ENCODE data around the gene DAB2IP.

DAB2IP gene

DNA sequence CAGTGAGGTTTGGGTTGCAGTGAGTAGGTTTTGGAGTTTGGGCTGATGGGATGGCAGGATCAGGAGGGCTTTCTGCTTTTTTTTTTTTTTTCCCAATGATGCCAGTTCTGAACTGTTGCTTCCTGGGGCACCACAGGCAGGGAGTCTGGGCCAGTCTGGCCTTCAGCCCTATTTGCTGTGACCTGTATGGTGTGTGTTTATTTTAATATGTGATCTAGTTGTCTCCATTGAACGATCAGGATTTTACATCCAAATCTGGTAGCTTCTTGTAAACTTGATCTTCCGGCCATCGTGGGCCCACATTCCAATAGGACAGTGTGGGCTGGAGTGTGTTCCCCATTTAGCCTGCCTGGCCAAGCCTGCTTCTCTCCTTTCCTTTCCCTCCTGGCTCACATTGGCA lies 25.8 kb upstream of the DAB2IP start:
- no CpG with 5 or more reads among the region's 3 CpGs for whole genome bisulfite sequencing (ENCODE audit: insufficient coverage, insufficient read length)
- no peaks in the 10 kb centered on the region for H3K36me3 ChIP-seq (ENCODE audit: control insufficient read depth, insufficient read depth, low read length)

DNA sequence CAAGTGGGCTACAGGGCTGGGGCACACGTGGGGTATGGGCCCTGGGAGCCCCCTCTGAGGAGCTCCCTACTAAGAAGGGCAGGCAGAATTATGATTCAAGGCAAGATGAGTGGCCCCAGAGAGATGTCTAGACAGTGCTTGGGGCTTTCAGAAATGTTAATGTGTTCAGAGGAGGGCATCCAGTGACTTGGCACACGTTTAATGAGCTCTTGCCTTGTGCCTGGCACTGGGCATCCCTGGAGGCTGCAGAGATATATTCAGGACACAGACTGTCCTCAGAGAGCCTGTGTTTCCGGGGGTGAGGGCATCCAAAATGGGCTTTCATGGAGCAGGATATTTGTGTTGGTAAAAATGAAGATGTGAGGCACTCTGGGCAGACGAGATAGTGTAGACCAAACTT lies 25.4 kb upstream of the DAB2IP start:
- Histone ChIP-seq H3K36me3 (ENCODE audit: control insufficient read depth, insufficient read depth, low read length) (no peaks in the 10 kb centered on the region), H3K9me3 (ENCODE audit: control insufficient read depth, insufficient read depth, low read length) (no peaks in the 10 kb centered on the region), H3K4me1 (ENCODE audit: control insufficient read depth, insufficient read depth, low read length) (no peaks in the 10 kb centered on the region), H3K4me3 (ENCODE audit: low read length) (no peak overlapping the region), H3K27ac (ENCODE audit: low read length) (no peak overlapping the region), H3K27me3 (ENCODE audit: control insufficient read depth, insufficient read depth, low read length) (no peaks in the 10 kb centered on the region)
- WGBS (ENCODE audit: insufficient coverage, insufficient read length), result no CpG with 5 or more reads among the region's 4 CpGs
- no peak for DNase-seq (ENCODE audit: low read depth, low spot score)

More for the DNA sequence above, 25.8 kb upstream of the DAB2IP start:
- Histone ChIP-seq H3K4me3 (ENCODE audit: low read length) (no peak overlapping the region), H3K27ac (ENCODE audit: low read length) (no peak overlapping the region), H3K4me1 (ENCODE audit: control insufficient read depth, insufficient read depth, low read length) (no peaks in the 10 kb centered on the region), H3K9me3 (ENCODE audit: control insufficient read depth, insufficient read depth, low read length) (no peaks in the 10 kb centered on the region), H3K27me3 (ENCODE audit: control insufficient read depth, insufficient read depth, low read length) (no peaks in the 10 kb centered on the region)
- no peak for DNase-seq (ENCODE audit: low read depth, low spot score)

DNA sequence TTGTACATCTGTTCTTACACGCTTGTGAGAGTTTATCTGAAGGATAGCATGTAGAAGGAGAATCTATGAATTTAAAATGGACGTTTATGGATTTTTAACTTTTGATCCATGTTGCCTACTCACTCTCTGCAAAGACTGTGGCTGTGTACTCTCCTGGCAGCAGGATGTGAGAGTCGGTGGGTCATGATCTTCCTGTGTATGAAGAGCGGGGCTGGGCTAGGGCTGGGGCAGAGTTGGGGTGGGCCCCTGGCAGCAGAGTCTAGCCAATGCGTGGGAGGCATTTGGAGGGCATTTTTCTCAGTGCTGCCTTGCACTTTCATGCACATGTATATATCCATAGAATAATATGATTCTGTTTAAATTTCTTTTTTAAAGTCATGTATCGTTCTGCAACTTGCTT lies 24.0 kb upstream of the DAB2IP start:
- no CpG with 5 or more reads among the region's 6 CpGs for WGBS (ENCODE audit: insufficient coverage, insufficient read length)
- no peaks in the 10 kb centered on the region for H3K27me3 ChIP-seq (ENCODE audit: control insufficient read depth, insufficient read depth, low read length)
- no peaks in the 10 kb centered on the region for H3K36me3 ChIP-seq (ENCODE audit: control insufficient read depth, insufficient read depth, low read length)
- no peaks in the 10 kb centered on the region for H3K9me3 ChIP-seq (ENCODE audit: control insufficient read depth, insufficient read depth, low read length)
- H3K4me1 ChIP-seq (ENCODE audit: control insufficient read depth, insufficient read depth, low read length), result no peaks in the 10 kb centered on the region
- no peak overlapping the region for H3K4me3 ChIP-seq (ENCODE audit: low read length)
- H3K27ac ChIP-seq (ENCODE audit: low read length), result no peak overlapping the region
- no peak for DNase-seq (ENCODE audit: low read depth, low spot score)

DNA sequence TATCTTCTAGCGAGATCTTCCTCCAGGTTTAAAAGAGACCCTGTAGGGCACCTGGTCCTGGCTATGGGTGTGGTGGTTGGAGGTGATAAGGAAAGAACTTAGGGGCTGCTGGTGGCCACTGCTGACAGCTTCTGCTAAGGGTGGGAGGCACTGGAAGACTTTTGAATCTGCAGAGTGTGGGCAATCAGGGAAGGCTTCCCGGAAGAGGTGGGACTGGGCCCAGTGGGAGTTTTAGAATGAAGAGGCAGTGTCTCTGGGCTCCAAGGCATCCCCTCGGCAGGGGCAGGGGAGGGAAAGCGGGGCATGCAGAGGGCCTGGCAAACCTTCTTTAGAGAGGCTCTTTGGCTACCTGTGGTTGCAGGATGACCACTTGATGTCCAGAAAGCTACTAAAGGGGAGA lies 23.0 kb upstream of the DAB2IP start:
- Histone ChIP-seq H3K36me3 (ENCODE audit: control insufficient read depth, insufficient read depth, low read length) (no peaks in the 10 kb centered on the region), H3K27ac (ENCODE audit: low read length) (no peak overlapping the region), H3K4me3 (ENCODE audit: low read length) (no peak overlapping the region), H3K27me3 (ENCODE audit: control insufficient read depth, insufficient read depth, low read length) (no peaks in the 10 kb centered on the region), H3K4me1 (ENCODE audit: control insufficient read depth, insufficient read depth, low read length) (no peaks in the 10 kb centered on the region), H3K9me3 (ENCODE audit: control insufficient read depth, insufficient read depth, low read length) (no peaks in the 10 kb centered on the region)
- no peak for DNase-seq (ENCODE audit: low read depth, low spot score)
- no CpG with 5 or more reads among the region's 4 CpGs for WGBS (ENCODE audit: insufficient coverage, insufficient read length)

DNA sequence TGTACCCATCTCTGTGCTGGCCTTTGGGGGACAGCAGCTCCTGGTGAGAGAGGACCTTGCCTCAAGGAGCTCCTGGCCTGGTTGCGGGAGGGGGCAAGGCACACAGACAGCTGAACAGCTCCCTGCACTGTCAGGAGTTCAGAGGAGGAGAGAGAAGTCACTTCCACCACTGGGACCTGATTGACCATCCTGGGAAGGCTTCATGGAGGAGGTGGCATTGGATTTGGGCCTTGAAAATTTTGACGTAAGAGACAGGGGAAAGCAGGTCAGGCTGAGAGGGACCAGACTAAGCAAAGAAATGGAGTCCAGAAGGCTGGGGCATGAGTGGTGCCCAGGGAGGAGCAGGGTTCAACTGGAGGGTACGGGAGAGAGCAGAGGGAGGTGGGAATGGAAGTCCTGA lies 20.3 kb upstream of the DAB2IP start:
- Histone ChIP-seq H3K9me3 (ENCODE audit: control insufficient read depth, insufficient read depth, low read length) (no peaks in the 10 kb centered on the region), H3K36me3 (ENCODE audit: control insufficient read depth, insufficient read depth, low read length) (no peaks in the 10 kb centered on the region), H3K27me3 (ENCODE audit: control insufficient read depth, insufficient read depth, low read length) (no peaks in the 10 kb centered on the region), H3K27ac (ENCODE audit: low read length) (no peak overlapping the region), H3K4me1 (ENCODE audit: control insufficient read depth, insufficient read depth, low read length) (peaks cover 3% of the 10 kb centered on the region; the same call in 1 of the 2 replicates), H3K4me3 (ENCODE audit: low read length) (no peak overlapping the region)
- WGBS (ENCODE audit: insufficient coverage, insufficient read length), result no CpG with 5 or more reads among the region's 3 CpGs
- DNase-seq (ENCODE audit: low read depth, low spot score), result no peak

DNA sequence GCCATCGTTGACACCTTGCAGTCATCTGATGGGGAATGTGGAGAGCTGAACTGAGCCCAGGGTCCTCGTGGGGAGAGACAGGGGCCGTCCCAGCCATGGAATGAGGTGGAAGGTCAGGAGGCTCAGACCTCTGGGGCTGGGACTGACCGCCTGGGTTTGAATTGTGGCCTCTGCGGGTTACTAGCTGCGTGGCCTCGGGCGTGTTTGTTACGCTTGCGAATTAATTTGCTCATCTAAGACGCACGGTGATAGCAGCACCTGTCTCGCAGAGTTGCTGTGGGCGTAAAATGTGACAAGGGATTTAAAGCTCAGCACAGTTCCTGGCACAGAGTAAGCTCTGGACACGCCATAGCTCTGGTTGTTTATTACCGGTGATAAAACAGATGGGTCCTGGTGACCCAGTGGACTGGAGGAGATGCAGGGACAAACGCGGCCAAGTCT lies 19.4 kb upstream of the DAB2IP start:
- no peak for DNase-seq (ENCODE audit: low read depth, low spot score)
- Histone ChIP-seq H3K27me3 (ENCODE audit: control insufficient read depth, insufficient read depth, low read length) (no peaks in the 10 kb centered on the region), H3K9me3 (ENCODE audit: control insufficient read depth, insufficient read depth, low read length) (no peaks in the 10 kb centered on the region), H3K4me3 (ENCODE audit: low read length) (no peak overlapping the region), H3K27ac (ENCODE audit: low read length) (no peak overlapping the region), H3K36me3 (ENCODE audit: control insufficient read depth, insufficient read depth, low read length) (no peaks in the 10 kb centered on the region), H3K4me1 (ENCODE audit: control insufficient read depth, insufficient read depth, low read length) (peaks cover 3% of the 10 kb centered on the region; the same call in 1 of the 2 replicates)
- no CpG with 5 or more reads among the region's 18 CpGs for WGBS (ENCODE audit: insufficient coverage, insufficient read length)

DNA sequence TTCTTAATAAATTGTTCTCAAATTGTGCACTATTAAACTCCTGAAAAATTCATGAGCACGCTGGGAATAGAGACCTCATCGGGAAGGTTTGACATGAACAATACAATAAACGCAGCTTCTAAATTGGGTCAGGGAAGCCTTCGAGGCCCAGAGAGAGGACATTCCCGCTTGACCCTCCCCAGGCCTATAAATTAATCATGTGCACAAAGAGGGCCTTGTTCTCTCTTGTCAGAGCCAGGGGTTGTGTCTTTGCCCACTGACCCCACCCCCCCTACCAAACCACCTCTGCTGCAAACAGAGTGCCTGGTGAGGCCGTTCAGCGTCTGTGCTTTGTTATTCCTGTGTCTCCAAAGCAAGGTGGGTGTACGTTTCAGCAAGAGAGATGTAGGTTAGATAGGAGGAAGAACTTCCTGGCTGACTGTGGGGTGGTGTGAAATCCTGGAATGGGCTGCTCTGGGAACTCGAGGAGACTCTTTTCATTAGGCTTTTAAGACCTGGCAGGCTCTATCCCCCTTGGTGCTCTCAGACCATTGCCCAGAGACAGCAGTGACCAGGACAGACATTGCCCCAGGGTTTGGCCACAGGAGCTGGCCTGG lies 18.2 kb upstream of the DAB2IP start:
- Histone ChIP-seq H3K4me3 (ENCODE audit: low read length) (no peak overlapping the region), H3K36me3 (ENCODE audit: control insufficient read depth, insufficient read depth, low read length) (no peaks in the 10 kb centered on the region), H3K9me3 (ENCODE audit: control insufficient read depth, insufficient read depth, low read length) (no peaks in the 10 kb centered on the region), H3K4me1 (ENCODE audit: control insufficient read depth, insufficient read depth, low read length) (peaks cover 3% of the 10 kb centered on the region; the same call in 1 of the 2 replicates), H3K27ac (ENCODE audit: low read length) (no peak overlapping the region), H3K27me3 (ENCODE audit: control insufficient read depth, insufficient read depth, low read length) (no peaks in the 10 kb centered on the region)
- no CpG with 5 or more reads among the region's 9 CpGs for WGBS (ENCODE audit: insufficient coverage, insufficient read length)
- no peak for DNase-seq (ENCODE audit: low read depth, low spot score)

DNA sequence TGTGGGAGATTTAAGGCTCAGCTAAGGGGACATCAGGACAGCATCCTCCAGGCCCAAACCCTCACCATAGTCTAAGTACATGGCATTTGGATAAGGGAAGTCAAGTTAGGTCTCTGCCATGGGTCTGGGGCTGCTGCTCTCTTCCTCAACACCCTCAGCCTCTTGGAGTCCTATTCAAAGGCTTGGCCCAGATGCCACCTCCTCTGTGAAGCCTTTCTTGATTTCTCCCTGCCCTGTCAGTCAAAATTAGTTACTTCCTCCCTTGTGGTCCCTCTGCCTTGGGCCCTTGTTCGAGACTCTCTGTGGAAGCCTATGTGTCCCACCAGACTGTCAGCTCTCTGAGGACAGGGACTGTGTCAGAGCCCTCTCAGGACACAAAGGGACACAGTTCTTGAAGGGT lies 17.7 kb upstream of the DAB2IP start:
- H3K27ac ChIP-seq (ENCODE audit: low read length), result no peak overlapping the region
- H3K9me3 ChIP-seq (ENCODE audit: control insufficient read depth, insufficient read depth, low read length), result no peaks in the 10 kb centered on the region
- H3K27me3 ChIP-seq (ENCODE audit: control insufficient read depth, insufficient read depth, low read length), result no peaks in the 10 kb centered on the region
- H3K4me3 ChIP-seq (ENCODE audit: low read length), result no peak overlapping the region
- H3K36me3 ChIP-seq (ENCODE audit: control insufficient read depth, insufficient read depth, low read length), result no peaks in the 10 kb centered on the region
- no CpG with 5 or more reads among the region's 1 CpG for WGBS (ENCODE audit: insufficient coverage, insufficient read length)
- H3K4me1 ChIP-seq (ENCODE audit: control insufficient read depth, insufficient read depth, low read length), result peaks cover 3% of the 10 kb centered on the region; the same call in 1 of the 2 replicates
- DNase-seq (ENCODE audit: low read depth, low spot score), result no peak

DNA sequence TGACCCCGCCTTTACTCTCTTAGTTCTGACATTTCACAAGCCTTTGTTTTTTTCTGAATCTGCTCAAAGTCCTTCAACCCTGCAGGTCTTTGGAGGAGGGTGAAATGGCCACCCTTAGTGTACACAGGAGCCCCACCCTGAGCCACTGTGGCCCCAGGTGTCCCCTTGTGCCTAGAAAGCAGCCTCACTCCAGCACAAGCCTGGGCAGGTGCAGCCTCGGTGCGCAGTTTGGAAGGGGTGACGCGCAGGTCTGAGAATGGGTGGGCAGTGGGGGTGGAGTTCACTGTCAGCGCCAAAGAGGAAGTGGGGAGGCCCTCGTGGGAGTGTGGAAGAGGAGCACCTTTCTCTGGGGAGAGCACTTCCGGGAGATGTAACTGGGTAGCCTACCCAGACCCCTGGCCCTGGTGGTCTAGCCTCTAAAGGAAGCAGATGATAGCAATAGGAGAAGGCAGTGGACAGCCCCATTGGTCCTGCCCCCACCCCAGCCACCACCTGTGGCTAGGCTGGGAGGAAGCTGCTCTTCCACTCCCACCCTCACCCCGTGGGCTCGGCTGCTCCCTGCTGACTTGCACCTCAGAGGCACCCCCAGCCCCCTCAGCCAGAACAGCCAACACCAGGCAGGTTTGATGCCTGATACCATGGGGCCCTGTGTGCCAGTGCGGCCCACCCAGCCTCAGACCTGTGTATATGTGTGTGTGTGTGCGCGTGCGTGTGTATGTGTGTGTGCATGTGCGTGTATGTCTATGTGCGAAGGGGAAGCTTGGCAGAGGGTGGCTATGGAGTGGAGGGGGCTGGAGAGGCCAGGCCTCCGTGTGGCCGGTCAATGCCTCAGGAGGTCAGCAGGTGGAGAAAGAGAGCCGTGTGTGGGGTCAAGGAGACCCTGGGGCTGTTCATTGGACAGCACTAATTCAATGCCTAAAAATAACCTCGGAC lies 16.8 kb upstream of the DAB2IP start:
- no peaks in the 10 kb centered on the region for H3K36me3 ChIP-seq (ENCODE audit: control insufficient read depth, insufficient read depth, low read length)
- DNase-seq (ENCODE audit: low read depth, low spot score), result no peak
- H3K4me1 ChIP-seq (ENCODE audit: control insufficient read depth, insufficient read depth, low read length), result peaks cover 3% of the 10 kb centered on the region; the same call in 1 of the 2 replicates
- H3K9me3 ChIP-seq (ENCODE audit: control insufficient read depth, insufficient read depth, low read length), result no peaks in the 10 kb centered on the region
- H3K27ac ChIP-seq (ENCODE audit: low read length), result no peak overlapping the region
- H3K4me3 ChIP-seq (ENCODE audit: low read length), result no peak overlapping the region
- no CpG with 5 or more reads among the region's 20 CpGs for WGBS (ENCODE audit: insufficient coverage, insufficient read length)
- H3K27me3 ChIP-seq (ENCODE audit: control insufficient read depth, insufficient read depth, low read length), result no peaks in the 10 kb centered on the region

DNA sequence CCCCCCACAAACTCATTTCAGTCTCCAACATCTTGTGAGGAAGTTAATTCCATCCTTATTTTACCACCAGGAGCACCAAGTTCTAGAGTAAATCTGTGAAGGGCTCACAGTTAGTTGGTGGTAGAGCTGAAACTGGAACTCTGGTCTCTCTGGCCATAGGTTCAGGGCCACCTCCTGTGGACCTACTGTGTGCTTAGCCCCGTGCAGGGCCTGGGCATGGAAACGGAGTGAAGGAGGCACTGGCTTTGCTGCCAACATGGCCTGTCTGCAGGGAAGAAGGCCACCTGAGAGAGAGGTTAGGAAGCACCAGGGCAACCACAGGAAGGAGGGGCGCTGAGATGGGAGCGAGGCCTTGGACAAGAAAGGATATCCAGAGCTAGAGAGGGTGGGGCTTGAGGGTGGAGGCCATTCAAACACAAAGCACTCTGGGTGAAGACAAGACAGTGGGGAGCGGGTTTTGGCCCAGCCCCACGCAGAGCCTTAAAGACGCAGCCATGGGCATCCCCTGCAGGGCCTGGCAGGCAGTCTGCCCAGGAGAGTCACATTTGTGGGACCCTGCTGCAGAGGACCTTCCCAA lies 16.0 kb upstream of the DAB2IP start:
- Histone ChIP-seq H3K9me3 (ENCODE audit: control insufficient read depth, insufficient read depth, low read length) (no peaks in the 10 kb centered on the region), H3K27me3 (ENCODE audit: control insufficient read depth, insufficient read depth, low read length) (no peaks in the 10 kb centered on the region), H3K4me3 (ENCODE audit: low read length) (no peak overlapping the region), H3K36me3 (ENCODE audit: control insufficient read depth, insufficient read depth, low read length) (no peaks in the 10 kb centered on the region), H3K27ac (ENCODE audit: low read length) (no peak overlapping the region), H3K4me1 (ENCODE audit: control insufficient read depth, insufficient read depth, low read length) (peaks cover 3% of the 10 kb centered on the region; the same call in 1 of the 2 replicates)
- no CpG with 5 or more reads among the region's 7 CpGs for WGBS (ENCODE audit: insufficient coverage, insufficient read length)
- DNase-seq (ENCODE audit: low read depth, low spot score), result no peak
